ENCODE measurements around the gene GRAP2. TPM values are rescaled to one million over a fixed set of nuclear protein-coding genes. Genes with fewer than 3 reads are reported as not detected.

Gene GRAP2
- total and polyA plus RNA-seq, 4 donors, result 0.05 to 3.6 (median 2.0) TPM; not detected in 1

GRCh38 chr22:40001106-40001505 lies 100.2 kb downstream of the GRAP2 start:
- Histone ChIP-seq H3K4me3 (ENCODE audit: low read length in 2 of 2) (no peak overlapping the region), H3K4me1 (ENCODE audit: control insufficient read depth in 1 of 2, insufficient read depth in 2 of 2, low read length in 2 of 2) (no peaks in the 10 kb centered on the region), H3K27me3 (ENCODE audit: control insufficient read depth in 1 of 2, insufficient read depth in 2 of 2, low read length in 1 of 2) (no peaks in the 10 kb centered on the region), H3K36me3 (ENCODE audit: control insufficient read depth in 1 of 2, insufficient read depth in 2 of 2, low read length in 1 of 2) (no peaks in the 10 kb centered on the region), H3K9me3 (ENCODE audit: control insufficient read depth, low read length) (no peaks in the 10 kb centered on the region), H3K27ac (ENCODE audit: low read depth in 1 of 2, low read length in 2 of 2) (no peak overlapping the region)
- intact Hi-C loops (cut with DNase I), result no loop called here
- ATAC-seq (ENCODE audit: low FRiP score), result no peak
- 88 to 92% methylated on average over 4 of the region's 4 CpGs for WGBS, 2 donors
- DNase-seq, result peak in 1 of 2 donors; percentile 22

- H3K4me3 ChIP-seq (ENCODE audit: low read length in 2 of 2), result no peak overlapping the region
- no peak overlapping the region for H3K27ac ChIP-seq (ENCODE audit: low read depth in 1 of 2, low read length in 2 of 2)
- DNase-seq, result peak in 1 of 2 donors; percentile 42
- no peaks in the 10 kb centered on the region for H3K27me3 ChIP-seq (ENCODE audit: control insufficient read depth in 1 of 2, insufficient read depth in 2 of 2, low read length in 1 of 2)
- intact Hi-C loops (cut with DNase I), result no loop called here
- no peaks in the 10 kb centered on the region for H3K36me3 ChIP-seq (ENCODE audit: control insufficient read depth in 1 of 2, insufficient read depth in 2 of 2, low read length in 1 of 2)
- H3K4me1 ChIP-seq (ENCODE audit: control insufficient read depth in 1 of 2, insufficient read depth in 2 of 2, low read length in 2 of 2), result no peaks in the 10 kb centered on the region
- 66 to 72% methylated on average over 13 to 14 of the region's 14 CpGs for WGBS, 2 donors
- no peaks in the 10 kb centered on the region for H3K9me3 ChIP-seq (ENCODE audit: control insufficient read depth, low read length)
- no peak for ATAC-seq (ENCODE audit: low FRiP score)
Observed at GRCh38 chr22:40001800-40002577, 101.1 kb downstream of the GRAP2 start.

- DNase-seq (peak in 1 of 2 donors; percentile 53), ATAC-seq (ENCODE audit: low FRiP score) (no peak)
- H3K9me3 ChIP-seq (ENCODE audit: control insufficient read depth, low read length), result no peaks in the 10 kb centered on the region
- intact Hi-C loops (cut with DNase I), result no loop called here
- no peak overlapping the region for H3K27ac ChIP-seq (ENCODE audit: low read depth in 1 of 2, low read length in 2 of 2)
- no peaks in the 10 kb centered on the region for H3K4me1 ChIP-seq (ENCODE audit: control insufficient read depth in 1 of 2, insufficient read depth in 2 of 2, low read length in 2 of 2)
- no peaks in the 10 kb centered on the region for H3K27me3 ChIP-seq (ENCODE audit: control insufficient read depth in 1 of 2, insufficient read depth in 2 of 2, low read length in 1 of 2)
- WGBS, 2 donors, result 66 to 74% methylated on average over 6 of the region's 6 CpGs
- H3K36me3 ChIP-seq (ENCODE audit: control insufficient read depth in 1 of 2, insufficient read depth in 2 of 2, low read length in 1 of 2), result no peaks in the 10 kb centered on the region
- H3K4me3 ChIP-seq (ENCODE audit: low read length in 2 of 2), result no peak overlapping the region
Observed at GRCh38 chr22:40002935-40003715, 102.2 kb downstream of the GRAP2 start.

- no peaks in the 10 kb centered on the region for H3K9me3 ChIP-seq (ENCODE audit: control insufficient read depth, low read length)
- ATAC-seq (ENCODE audit: low FRiP score) (no peak), DNase-seq (peak in 1 of 2 donors; percentile 9)
- H3K36me3 ChIP-seq (ENCODE audit: control insufficient read depth in 1 of 2, insufficient read depth in 2 of 2, low read length in 1 of 2), result no peaks in the 10 kb centered on the region
- no peaks in the 10 kb centered on the region for H3K27me3 ChIP-seq (ENCODE audit: control insufficient read depth in 1 of 2, insufficient read depth in 2 of 2, low read length in 1 of 2)
- H3K27ac ChIP-seq (ENCODE audit: low read depth in 1 of 2, low read length in 2 of 2), result no peak overlapping the region
- no peak overlapping the region for H3K4me3 ChIP-seq (ENCODE audit: low read length in 2 of 2)
- no peaks in the 10 kb centered on the region for H3K4me1 ChIP-seq (ENCODE audit: control insufficient read depth in 1 of 2, insufficient read depth in 2 of 2, low read length in 2 of 2)
- WGBS, 2 donors, result 65 to 71% methylated on average over 6 of the region's 6 CpGs
- intact Hi-C loops (cut with DNase I), result no loop called here
Observed at GRCh38 chr22:40004836-40005235, 104.0 kb downstream of the GRAP2 start.

- DNase-seq (peak in 1 of 2 donors; percentile 31), ATAC-seq (ENCODE audit: low FRiP score) (no peak)
- intact Hi-C loops (cut with DNase I), result no loop called here
- no peak overlapping the region for H3K27ac ChIP-seq (ENCODE audit: low read depth in 1 of 2, low read length in 2 of 2)
- no peaks in the 10 kb centered on the region for H3K9me3 ChIP-seq (ENCODE audit: control insufficient read depth, low read length)
- no peaks in the 10 kb centered on the region for H3K36me3 ChIP-seq (ENCODE audit: control insufficient read depth in 1 of 2, insufficient read depth in 2 of 2, low read length in 1 of 2)
- WGBS, 2 donors, result 82 to 86% methylated on average over 8 of the region's 8 CpGs
- no peaks in the 10 kb centered on the region for H3K4me1 ChIP-seq (ENCODE audit: control insufficient read depth in 1 of 2, insufficient read depth in 2 of 2, low read length in 2 of 2)
- no peak overlapping the region for H3K4me3 ChIP-seq (ENCODE audit: low read length in 2 of 2)
- H3K27me3 ChIP-seq (ENCODE audit: control insufficient read depth in 1 of 2, insufficient read depth in 2 of 2, low read length in 1 of 2), result no peaks in the 10 kb centered on the region
Observed at GRCh38 chr22:40006641-40007040, 105.8 kb downstream of the GRAP2 start.

DNA sequence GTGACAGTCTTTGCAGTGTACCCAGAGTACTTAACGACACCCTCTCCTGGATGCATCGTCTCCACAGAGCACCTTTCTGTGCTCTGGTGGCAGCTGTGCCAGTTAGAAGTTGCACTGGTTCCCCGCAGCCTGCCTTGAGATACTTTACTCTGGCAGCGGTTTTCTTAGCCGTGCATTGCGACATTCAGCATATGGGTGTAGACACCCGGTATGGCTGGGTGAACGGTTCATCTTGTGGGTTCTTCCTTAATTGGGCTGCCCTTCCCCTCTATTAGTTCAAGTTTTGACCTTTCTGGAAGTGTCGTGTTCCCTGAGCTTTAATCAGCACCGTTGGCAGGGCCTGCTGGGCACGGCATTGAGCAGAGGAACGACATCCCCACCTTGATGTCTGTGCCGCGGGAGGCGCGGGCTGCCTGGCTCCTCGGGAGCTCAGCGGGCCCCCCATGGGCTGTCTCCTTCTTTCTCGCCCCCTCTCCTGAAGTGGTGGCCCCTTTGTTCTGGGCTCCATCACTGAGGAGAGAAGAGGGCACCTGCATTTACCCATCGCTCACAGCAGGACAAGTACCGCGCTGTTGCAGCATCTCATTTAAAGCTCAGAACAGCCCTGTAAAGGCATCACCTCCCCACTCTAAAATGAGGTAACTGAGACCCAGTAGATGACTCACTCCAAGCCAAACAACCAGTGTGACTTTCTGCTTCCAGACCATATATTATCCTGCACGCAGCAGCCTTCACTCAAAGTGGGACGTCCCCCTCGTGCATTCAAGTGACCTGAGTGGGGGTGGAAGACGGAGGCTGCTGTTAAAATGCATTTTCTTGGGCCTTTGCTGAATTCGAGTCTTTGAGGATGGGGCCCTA lies 107.2 kb downstream of the GRAP2 start:
- no peak overlapping the region for H3K27ac ChIP-seq (ENCODE audit: low read depth in 1 of 2, low read length in 2 of 2)
- H3K4me3 ChIP-seq (ENCODE audit: low read length in 2 of 2), result no peak overlapping the region
- peak; percentile 15 for ATAC-seq (ENCODE audit: low FRiP score)
- no peaks in the 10 kb centered on the region for H3K4me1 ChIP-seq (ENCODE audit: control insufficient read depth in 1 of 2, insufficient read depth in 2 of 2, low read length in 2 of 2)
- intact Hi-C loops (cut with DNase I), result no loop called here
- H3K9me3 ChIP-seq (ENCODE audit: control insufficient read depth, low read length), result no peaks in the 10 kb centered on the region
- peak in 1 of 2 donors; percentile 41 for DNase-seq
- no peaks in the 10 kb centered on the region for H3K27me3 ChIP-seq (ENCODE audit: control insufficient read depth in 1 of 2, insufficient read depth in 2 of 2, low read length in 1 of 2)
- 69 to 71% methylated on average over 27 of the region's 27 CpGs for WGBS, 2 donors
- H3K36me3 ChIP-seq (ENCODE audit: control insufficient read depth in 1 of 2, insufficient read depth in 2 of 2, low read length in 1 of 2), result no peaks in the 10 kb centered on the region

DNA sequence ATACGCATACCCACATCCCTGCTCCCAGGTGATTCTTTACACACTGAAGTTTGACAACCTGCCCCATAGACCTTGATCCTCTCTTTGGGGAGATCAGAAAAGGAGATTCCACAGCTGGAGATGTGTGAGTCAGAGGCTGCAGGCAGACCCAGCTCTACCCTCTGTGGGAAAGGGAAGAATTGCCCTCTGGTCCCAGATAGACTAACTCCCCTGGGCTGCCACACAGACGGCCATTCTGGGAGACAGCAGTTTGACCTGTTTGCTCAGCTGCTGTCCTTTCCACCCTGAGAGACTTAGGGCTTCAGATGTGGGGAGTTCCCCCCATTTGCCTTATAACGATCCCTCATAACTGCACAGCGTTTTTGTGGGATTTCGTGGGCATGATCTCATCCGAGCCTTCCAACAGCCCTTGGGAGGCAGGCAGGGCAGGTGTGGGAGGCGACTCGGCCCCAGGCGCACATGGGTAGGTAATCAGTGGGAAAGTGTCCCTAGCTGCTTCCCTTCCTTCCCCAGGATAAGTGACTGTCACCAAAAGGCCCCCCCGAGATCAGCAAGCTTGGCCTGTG lies 107.9 kb downstream of the GRAP2 start:
- Histone ChIP-seq H3K4me3 (ENCODE audit: low read length in 2 of 2) (no peak overlapping the region), H3K27ac (ENCODE audit: low read depth in 1 of 2, low read length in 2 of 2) (no peak overlapping the region), H3K36me3 (ENCODE audit: control insufficient read depth in 1 of 2, insufficient read depth in 2 of 2, low read length in 1 of 2) (no peaks in the 10 kb centered on the region), H3K27me3 (ENCODE audit: control insufficient read depth in 1 of 2, insufficient read depth in 2 of 2, low read length in 1 of 2) (no peaks in the 10 kb centered on the region), H3K4me1 (ENCODE audit: control insufficient read depth in 1 of 2, insufficient read depth in 2 of 2, low read length in 2 of 2) (no peaks in the 10 kb centered on the region), H3K9me3 (ENCODE audit: control insufficient read depth, low read length) (no peaks in the 10 kb centered on the region)
- DNase-seq (peak in 1 of 2 donors; percentile 55), ATAC-seq (ENCODE audit: low FRiP score) (no peak)
- WGBS, 2 donors, result 54 to 55% methylated on average over 10 of the region's 10 CpGs
- intact Hi-C loops (cut with DNase I), result no loop called here

DNA sequence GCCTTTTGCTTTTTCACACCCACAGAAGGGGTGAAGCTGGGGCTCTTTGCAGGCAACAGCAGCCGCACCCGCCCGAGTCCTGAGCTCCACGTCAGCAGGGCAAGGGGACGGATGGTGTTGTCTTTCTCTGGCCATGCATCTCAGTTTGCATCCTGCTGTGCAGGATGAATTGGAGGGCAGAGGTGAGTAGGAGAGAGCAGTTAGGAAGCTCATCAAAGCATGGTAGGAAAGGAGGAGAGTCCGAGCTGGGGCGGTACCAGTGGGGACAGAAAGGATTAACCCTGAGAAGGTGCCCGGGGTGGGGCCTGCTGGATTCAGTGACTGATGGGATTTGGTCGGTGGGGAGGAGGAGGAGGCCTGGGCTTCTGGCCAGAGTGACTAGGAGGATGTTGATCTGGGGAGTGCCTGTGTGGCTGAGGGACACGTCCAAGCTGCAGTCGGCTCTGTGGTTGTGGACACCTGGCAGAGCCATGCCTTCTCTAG lies 108.4 kb downstream of the GRAP2 start:
- Histone ChIP-seq H3K27me3 (ENCODE audit: control insufficient read depth in 1 of 2, insufficient read depth in 2 of 2, low read length in 1 of 2) (no peaks in the 10 kb centered on the region), H3K36me3 (ENCODE audit: control insufficient read depth in 1 of 2, insufficient read depth in 2 of 2, low read length in 1 of 2) (no peaks in the 10 kb centered on the region), H3K27ac (ENCODE audit: low read depth in 1 of 2, low read length in 2 of 2) (no peak overlapping the region), H3K4me3 (ENCODE audit: low read length in 2 of 2) (no peak overlapping the region), H3K4me1 (ENCODE audit: control insufficient read depth in 1 of 2, insufficient read depth in 2 of 2, low read length in 2 of 2) (no peaks in the 10 kb centered on the region), H3K9me3 (ENCODE audit: control insufficient read depth, low read length) (no peaks in the 10 kb centered on the region)
- DNase-seq (peak in 1 of 2 donors; percentile 57), ATAC-seq (ENCODE audit: low FRiP score) (no peak)
- 8 to 9% methylated on average over 11 of the region's 11 CpGs for WGBS, 2 donors
- intact Hi-C loops (cut with DNase I), result no loop called here
